Colonic mucosa (tissue), 4 donors: ENCODE measurements around the gene ADAMTS3. TPM values are rescaled to one million over a fixed set of nuclear protein-coding genes. Genes with fewer than 3 reads are reported as not detected.

ENCODE experiments used
- DNase-seq: peaks from one replicate; pipeline ENCODE4 v3.0.0-alpha.2; 2020
- H3K27ac ChIP-seq: fragments of 200-600 bp; one replicate; pipeline ENCODE4 v1.8.0; 2021
- H3K27me3 ChIP-seq: fragments of 200-600 bp; one replicate; pipeline ENCODE4 v1.8.0; 2021
- H3K36me3 ChIP-seq: fragments of 200-600 bp; one replicate; pipeline ENCODE4 v1.8.0; 2021
- H3K4me1 ChIP-seq: fragments of 200-600 bp; one replicate; pipeline ENCODE4 v1.8.0; 2021; ENCODE audit warnings: mild to moderate bottlenecking
- H3K4me3 ChIP-seq: fragments of 200-600 bp; one replicate; pipeline ENCODE4 v1.8.0; 2021
- H3K9ac ChIP-seq, 2 donors: one replicate each; pipeline ENCODE4 v1.7.0; 2013; ENCODE audit warnings: control low read depth in 2 of 2, low read depth in 2 of 2, low read length in 2 of 2
- H3K9me3 ChIP-seq: fragments of 200-600 bp; one replicate; pipeline ENCODE4 v1.8.0; 2021
- CTCF ChIP-seq: fragments of 200-600 bp; IDR thresholded peaks from one replicate; pipeline ENCODE4 v1.8.0; 2022; ENCODE audit warnings: antibody characterized with exemption, mild to moderate bottlenecking
- intact Hi-C: fragments of 100-400 bp; cut with DNase I; formaldehyde crosslinking; loops from one replicate; pipeline ENCODE4 v1.14.1; 2022
- total RNA-seq, 2 donors: library from RNA; stranded (reverse); fragmentation: NEBNext Ultra II Directional in 1 of 2; extraction: Animal tissue kit (Norgen Biotek cat#: 25700) in 1 of 2; gene quantifications; one replicate each; pipeline ENCODE4 v1.2.1, GENCODE V29; 2021
- donor health status: healthy.
- donor health status: DM: no; HTN: no; CAD: no.
- donor health status: DM: no; HTN: no; CAD: no.

Gene ADAMTS3
- total RNA-seq, 2 donors from 2014 or later, result 0.15 to 0.29 TPM

GRCh38 chr4:72383439-72383838 lies 185.6 kb downstream of the ADAMTS3 start:
- no peaks in the 10 kb centered on the region for H3K27me3 ChIP-seq
- H3K36me3 ChIP-seq, result no peaks in the 10 kb centered on the region
- H3K9me3 ChIP-seq, result no peaks in the 10 kb centered on the region
- no peak overlapping the region for H3K9ac ChIP-seq
- no peak overlapping the region for H3K27ac ChIP-seq
- no peaks in the 10 kb centered on the region for H3K4me1 ChIP-seq
- intact Hi-C loops, result no loop called here
- DNase-seq, result no peak
- TF ChIP-seq CTCF, result no peak
- H3K4me3 ChIP-seq, result no peak overlapping the region

- no peaks in the 10 kb centered on the region for H3K36me3 ChIP-seq
- no peak for TF ChIP-seq CTCF
- intact Hi-C loops, result no loop called here
- no peak for DNase-seq
- no peaks in the 10 kb centered on the region for H3K27me3 ChIP-seq
- H3K9ac ChIP-seq, result no peak overlapping the region
- H3K27ac ChIP-seq, result no peak overlapping the region
- no peaks in the 10 kb centered on the region for H3K9me3 ChIP-seq
- H3K4me1 ChIP-seq, result no peaks in the 10 kb centered on the region
- H3K4me3 ChIP-seq, result no peak overlapping the region
Measured at GRCh38 chr4:72378901-72379300, 190.1 kb downstream of the ADAMTS3 start.

- no peaks in the 10 kb centered on the region for H3K4me1 ChIP-seq
- H3K4me3 ChIP-seq, result no peak overlapping the region
- no peak overlapping the region for H3K27ac ChIP-seq
- no peaks in the 10 kb centered on the region for H3K9me3 ChIP-seq
- H3K36me3 ChIP-seq, result no peaks in the 10 kb centered on the region
- no peak overlapping the region for H3K9ac ChIP-seq
- intact Hi-C loops, result no loop called here
- no peak for TF ChIP-seq CTCF
- H3K27me3 ChIP-seq, result no peaks in the 10 kb centered on the region
- DNase-seq, result no peak
Measured at GRCh38 chr4:72377491-72378194, 191.4 kb downstream of the ADAMTS3 start.

GRCh38 chr4:72376901-72377300 lies 192.1 kb downstream of the ADAMTS3 start:
- no peak for DNase-seq
- intact Hi-C loops, result no loop called here

GRCh38 chr4:72375073-72375736 lies 193.8 kb downstream of the ADAMTS3 start:
- no peaks in the 10 kb centered on the region for H3K9me3 ChIP-seq
- H3K27me3 ChIP-seq, result no peaks in the 10 kb centered on the region
- no peak overlapping the region for H3K9ac ChIP-seq
- no peak for DNase-seq
- no peak for TF ChIP-seq CTCF
- intact Hi-C loops, result no loop called here
- H3K27ac ChIP-seq, result no peak overlapping the region
- no peak overlapping the region for H3K4me3 ChIP-seq
- H3K4me1 ChIP-seq, result no peaks in the 10 kb centered on the region
- no peaks in the 10 kb centered on the region for H3K36me3 ChIP-seq

More at GRCh38 chr4:72376901-72377300, 192.1 kb downstream of the ADAMTS3 start:
- Histone ChIP-seq H3K27ac (no peak overlapping the region), H3K4me3 (no peak overlapping the region), H3K27me3 (no peaks in the 10 kb centered on the region), H3K9ac (no peak overlapping the region), H3K36me3 (no peaks in the 10 kb centered on the region), H3K9me3 (no peaks in the 10 kb centered on the region), H3K4me1 (no peaks in the 10 kb centered on the region)
- no peak for TF ChIP-seq CTCF
